Hypothalamus (tissue), 51 donors: ENCODE measurements around the gene HDAC11.
"Not testable (repeated sequence)": the region's sequence is repeated elsewhere in the genome, so short reads cannot be mapped to it uniquely, and the experiment has no call there.

Experiments
- DNase-seq, 51 donors: peaks; one replicate each; lab custom pipeline; 2025; lab: John Stamatoyannopoulos, UW

HDAC11 gene

GRCh38 chr3:13465236-13465873, 14.8 kb upstream of the HDAC11 start:
- DNase-seq: no peak

GRCh38 chr3:13466781-13467180, 13.3 kb upstream of the HDAC11 start:
- DNase-seq: no peak

- DNase-seq: no peak
These were observed 9.1 kb upstream of the HDAC11 start for GRCh38 chr3:13470894-13471574.

GRCh38 chr3:13472286-13472685, 7.8 kb upstream of the HDAC11 start:
- DNase-seq: no peak

GRCh38 chr3:13473020-13473419, 7.1 kb upstream of the HDAC11 start:
- no peak for DNase-seq

- DNase-seq: no peak
These were observed 6.1 kb upstream of the HDAC11 start for GRCh38 chr3:13474021-13474420.

- DNase-seq: no peak
These were observed 5.3 kb upstream of the HDAC11 start for GRCh38 chr3:13474776-13475303.

GRCh38 chr3:13475871-13476590, 4.1 kb upstream of the HDAC11 start:
- DNase-seq: no peak

GRCh38 chr3:13477943-13478342, 2.2 kb upstream of the HDAC11 start:
- DNase-seq: peak in 18 of 51 donors; percentile 19 to 62 (median 44)

GRCh38 chr3:13479332-13479581, 849 bp upstream of the HDAC11 start:
- DNase-seq: peak in 35 of 51 donors; percentile 52 to 96 (median 88)

GRCh38 chr3:13480340-13481318, 523 bp downstream of the HDAC11 start:
- DNase-seq: peak in 33 of 51 donors; percentile 26 to 79 (median 54)

GRCh38 chr3:13482106-13482690, 2.1 kb downstream of the HDAC11 start:
- no peak for DNase-seq

- DNase-seq: no peak
These were observed 3.2 kb downstream of the HDAC11 start for GRCh38 chr3:13483286-13483685.

- no peak for DNase-seq
These were observed 4.0 kb downstream of the HDAC11 start for GRCh38 chr3:13483988-13484695.

- peak in 29 of 51 donors; percentile 12 to 73 (median 45) for DNase-seq
These were observed 4.9 kb downstream of the HDAC11 start for GRCh38 chr3:13484851-13485590.

- DNase-seq: not testable (repeated sequence)
These were observed 5.8 kb downstream of the HDAC11 start for GRCh38 chr3:13485630-13486562.

- DNase-seq: no peak
These were observed 7.3 kb downstream of the HDAC11 start for GRCh38 chr3:13487403-13487802.
